RPMI7951 (cell line): ENCODE measurements around the gene GRIA2. TPM values are rescaled to one million over a fixed set of nuclear protein-coding genes. Genes with fewer than 3 reads are reported as not detected.
"Not testable (repeated sequence)": the region's sequence is repeated elsewhere in the genome, so short reads cannot be mapped to it uniquely, and the experiment has no call there.

Experiments
- DNase-seq: peaks from one replicate; pipeline ENCODE4 v3.0.0-alpha.2; 2012; ENCODE audit warnings: low read depth
- total RNA-seq: library from RNA; depleted of rRNA; stranded (reverse); fragments of >200 nt; shearing (Covaris generic); gene quantifications from 2 replicates; pipeline ENCODE4 v1.2.3, GENCODE V29; 2014

GRIA2 gene
- total RNA-seq, 1 experiment from 2014 or later, result not detected

DNA sequence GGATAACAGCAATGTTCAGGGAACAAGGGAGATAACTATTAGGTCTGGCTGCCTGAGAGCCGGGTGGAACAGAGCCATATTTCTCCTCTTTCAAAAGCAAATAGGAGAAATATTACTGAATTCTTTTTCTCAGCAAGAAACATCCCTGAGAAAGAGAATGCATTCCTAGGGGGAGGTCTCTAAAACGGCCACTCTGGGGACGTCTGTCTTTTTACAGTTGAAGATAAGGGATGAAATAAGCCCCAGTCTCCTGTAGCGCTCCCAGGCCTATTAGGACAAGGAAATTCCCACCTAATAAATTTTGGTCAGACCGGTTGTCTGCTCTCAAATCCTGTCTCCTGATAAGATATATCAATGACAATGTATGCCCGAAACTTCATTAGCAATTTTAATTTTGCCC is 37.6 kb downstream of the GRIA2 start:
- not testable (repeated sequence) for DNase-seq

DNA sequence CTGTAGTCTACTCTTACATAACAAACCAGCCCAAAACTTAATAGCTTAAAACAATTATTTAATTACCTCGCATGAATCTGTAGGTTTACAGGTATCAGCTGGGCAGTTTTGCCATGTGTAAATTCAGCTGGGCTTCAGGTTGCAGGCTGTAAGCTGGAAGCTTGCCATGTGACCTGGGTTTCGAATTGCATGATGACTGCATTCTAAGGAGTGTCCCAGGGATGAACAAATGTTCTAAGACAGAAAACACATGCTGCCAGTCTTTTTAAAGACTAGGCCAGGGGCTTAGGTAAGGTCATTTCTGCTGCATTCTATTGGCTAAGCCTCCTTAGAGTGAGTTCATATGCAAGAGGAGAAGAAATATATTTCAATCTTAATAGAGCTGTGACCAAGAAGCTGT is 44.8 kb downstream of the GRIA2 start:
- no peak for DNase-seq

DNA sequence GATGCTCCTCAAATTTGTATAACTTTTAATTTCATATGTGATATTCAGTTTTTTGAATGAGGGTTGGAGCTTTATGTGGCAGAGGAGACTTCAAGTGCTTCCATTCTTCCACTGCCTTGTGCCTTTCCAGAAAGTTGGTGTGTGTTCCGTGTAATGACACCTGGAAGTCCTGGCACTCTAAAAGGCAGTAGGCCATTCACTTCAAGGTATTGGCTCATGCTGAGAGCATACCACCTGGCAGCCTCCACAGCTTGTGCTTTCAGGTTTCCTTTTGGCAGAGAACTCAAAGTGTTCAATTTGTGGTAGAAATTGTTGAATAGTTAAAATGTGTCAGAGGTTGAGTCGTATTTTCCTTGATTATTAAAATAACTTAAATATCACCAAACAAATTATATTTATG is 49.6 kb downstream of the GRIA2 start:
- no peak for DNase-seq

GRCh38 chr4:157270552-157270951 is 50.0 kb downstream of the GRIA2 start:
- DNase-seq, result no peak

DNA sequence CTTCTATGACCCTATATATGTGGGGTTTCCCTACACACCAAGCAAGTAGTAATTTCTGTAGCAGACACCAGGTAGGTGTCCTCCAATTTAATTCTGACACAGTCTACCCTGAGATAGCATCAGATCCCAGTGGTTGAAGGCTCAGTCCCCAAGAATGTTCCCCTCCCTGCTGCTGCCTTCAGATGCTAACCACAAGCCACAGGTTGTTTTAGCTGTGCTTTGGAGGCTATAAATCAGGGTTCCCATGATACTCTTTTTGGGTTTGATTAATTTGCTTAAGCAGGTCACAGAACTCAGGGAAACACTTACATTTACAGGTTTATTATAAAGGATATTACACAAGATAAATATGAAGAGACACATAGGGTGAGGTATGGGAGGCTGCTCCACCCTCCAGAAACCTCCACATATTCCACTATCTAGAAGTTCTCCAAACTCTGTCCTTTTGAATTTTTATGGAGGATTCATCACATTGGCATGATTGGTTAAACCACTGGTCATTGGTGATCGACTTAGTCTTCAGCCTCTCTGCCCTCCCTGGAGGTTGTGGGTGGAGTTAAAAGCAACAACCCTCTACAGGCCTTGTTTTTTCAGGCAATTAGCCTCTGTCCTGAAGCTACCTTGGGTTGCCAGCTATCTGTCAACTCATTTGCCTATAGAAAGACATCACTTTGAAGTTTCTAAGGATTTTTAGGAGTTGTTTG is 50.8 kb downstream of the GRIA2 start:
- peak; percentile 47 for DNase-seq

GRCh38 chr4:157280673-157281072 is 60.1 kb downstream of the GRIA2 start:
- DNase-seq, result no peak

GRCh38 chr4:157282019-157282418 is 61.5 kb downstream of the GRIA2 start:
- DNase-seq, result no peak

DNA sequence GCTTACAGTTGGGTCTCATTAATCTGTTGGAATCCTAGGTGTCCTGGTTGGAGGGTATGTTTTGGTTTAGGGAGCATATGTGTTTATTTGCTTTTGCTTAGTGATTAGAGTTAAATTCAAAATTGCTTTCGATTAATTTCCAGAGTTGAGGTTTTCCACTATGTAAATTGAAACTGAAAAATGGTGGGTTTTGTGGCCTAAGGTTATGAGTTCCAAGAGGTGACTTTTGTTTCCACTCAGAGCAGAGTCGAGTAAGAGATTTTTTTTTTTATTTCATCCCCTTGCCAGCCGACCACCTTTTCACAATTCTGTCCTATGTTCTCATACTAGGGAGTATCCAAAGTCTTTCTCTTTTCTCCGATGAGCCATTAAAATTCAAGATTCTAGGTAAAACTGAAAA is 66.9 kb downstream of the GRIA2 start:
- DNase-seq, result no peak

DNA sequence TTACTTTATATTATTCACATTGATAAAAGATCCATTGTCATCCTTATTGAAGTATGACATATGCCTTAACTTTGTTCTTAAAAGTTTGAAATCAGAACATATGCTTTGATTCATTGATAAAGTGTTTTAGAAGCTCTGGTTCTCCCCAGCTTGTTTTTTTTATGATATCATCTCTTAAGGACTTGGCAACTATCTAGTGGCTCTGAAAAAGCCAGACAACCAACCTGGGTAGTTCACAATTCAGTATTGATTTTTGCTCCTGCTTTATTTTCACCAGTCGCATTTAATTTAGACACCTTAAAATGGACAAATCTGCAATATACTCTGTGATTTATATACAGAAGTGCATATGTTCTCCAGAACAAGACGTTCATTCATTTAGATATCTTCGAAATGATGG is 70.1 kb downstream of the GRIA2 start:
- DNase-seq, result no peak

DNA sequence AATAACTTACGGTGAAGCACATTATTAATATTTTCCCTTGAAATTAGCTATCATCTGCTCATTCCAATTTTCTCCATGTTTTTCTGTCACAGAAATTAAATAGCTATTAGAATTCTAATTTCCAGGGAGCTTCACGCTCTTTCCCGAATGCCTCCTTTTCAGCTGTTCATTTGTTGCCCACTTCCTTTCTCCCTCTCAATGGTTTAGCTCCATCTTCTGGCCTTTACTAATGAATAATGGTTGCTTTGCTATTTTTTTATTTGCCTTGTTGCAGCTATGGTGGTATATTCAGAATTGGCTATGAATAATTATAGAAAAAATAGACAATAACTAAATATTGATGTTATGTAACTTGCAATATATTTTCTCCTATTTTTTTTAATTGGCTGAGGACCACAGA is 70.5 kb downstream of the GRIA2 start:
- DNase-seq, result peak; percentile 20

DNA sequence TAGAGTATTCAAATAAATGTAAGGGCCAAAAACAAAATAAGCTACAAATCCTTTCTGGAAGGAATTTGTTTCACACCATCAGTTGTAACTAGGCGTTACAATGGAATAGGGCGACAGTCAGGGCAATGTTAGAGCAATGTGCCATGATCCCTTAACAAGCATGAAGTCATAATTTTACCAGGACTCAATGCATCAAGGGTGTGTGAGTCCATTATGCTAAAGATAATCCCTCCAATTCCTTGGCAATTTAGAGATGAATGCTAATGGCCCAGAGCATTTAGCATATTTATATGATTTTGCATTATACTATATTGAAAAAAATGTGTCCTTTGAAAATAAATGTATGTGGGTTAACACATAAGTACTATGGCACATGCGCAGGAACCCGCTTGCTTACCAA is 73.1 kb downstream of the GRIA2 start:
- no peak for DNase-seq

GRCh38 chr4:157294575-157294974 is 74.0 kb downstream of the GRIA2 start:
- DNase-seq, result no peak

GRCh38 chr4:157300701-157301100 is 80.2 kb downstream of the GRIA2 start:
- peak; percentile 9 for DNase-seq

GRCh38 chr4:157303471-157303960 is 83.0 kb downstream of the GRIA2 start:
- no peak for DNase-seq

- no peak for DNase-seq
These were observed 84.2 kb downstream of the GRIA2 start for GRCh38 chr4:157304769-157305168.

DNA sequence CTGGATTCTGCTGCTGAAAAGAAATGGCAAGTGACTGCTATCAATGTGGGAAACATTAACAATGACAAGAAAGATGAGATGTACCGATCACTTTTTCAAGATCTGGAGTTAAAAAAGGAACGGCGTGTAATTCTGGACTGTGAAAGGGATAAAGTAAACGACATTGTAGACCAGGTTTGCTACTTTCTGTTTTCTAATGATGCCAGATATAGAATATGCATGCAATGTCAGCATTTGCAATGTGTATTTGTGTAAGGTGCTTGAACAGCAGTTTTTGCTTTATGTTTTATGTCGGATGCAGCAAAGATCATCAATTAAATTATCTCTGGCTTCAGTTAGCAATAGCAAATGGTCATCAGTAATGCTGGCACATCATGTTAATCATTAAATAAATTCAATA is 92.2 kb downstream of the GRIA2 start:
- no peak for DNase-seq

- no peak for DNase-seq
These were observed 94.4 kb downstream of the GRIA2 start for GRCh38 chr4:157314906-157315305.

- DNase-seq, result no peak
These were observed 95.4 kb downstream of the GRIA2 start for GRCh38 chr4:157315968-157316367.

DNA sequence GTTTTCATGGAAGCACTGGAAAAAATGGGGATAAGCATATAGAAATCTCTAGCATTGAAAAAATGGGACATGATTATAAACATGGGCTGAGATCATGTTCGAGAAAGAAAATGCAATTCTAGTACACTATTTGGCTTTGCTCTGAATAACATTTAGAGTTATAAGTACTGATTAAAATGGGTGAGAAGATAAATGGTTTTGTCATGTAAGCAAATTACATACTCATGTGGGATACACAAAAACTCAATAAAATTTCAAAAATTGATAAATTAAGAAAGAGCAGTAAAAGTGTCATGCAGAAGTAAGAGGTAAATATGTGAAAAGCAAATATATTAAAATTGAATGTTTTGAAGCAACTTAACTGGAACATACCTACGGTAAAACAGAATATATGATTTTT is 99.6 kb downstream of the GRIA2 start:
- DNase-seq, result no peak

GRCh38 chr4:157327666-157328065 is 107.1 kb downstream of the GRIA2 start:
- no peak for DNase-seq

DNA sequence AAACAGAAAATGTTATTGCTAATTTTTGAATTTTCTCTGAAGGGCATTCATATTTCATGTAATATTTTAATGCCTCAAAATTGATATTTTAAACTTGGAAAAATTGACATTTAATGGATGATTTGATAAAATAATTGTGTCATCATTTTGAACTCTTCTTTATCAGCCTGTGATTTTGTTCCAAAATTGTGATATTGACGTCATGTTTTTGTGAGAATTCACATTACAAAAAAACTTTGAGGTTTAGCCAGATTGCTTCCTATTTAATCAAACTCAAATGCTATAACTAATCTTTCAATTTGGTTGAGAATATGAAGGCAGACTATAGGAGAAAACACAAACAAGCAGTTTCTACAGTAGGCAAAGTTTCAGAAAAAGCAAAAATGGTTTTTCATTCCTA is 137.4 kb downstream of the GRIA2 start:
- DNase-seq, result no peak

DNA sequence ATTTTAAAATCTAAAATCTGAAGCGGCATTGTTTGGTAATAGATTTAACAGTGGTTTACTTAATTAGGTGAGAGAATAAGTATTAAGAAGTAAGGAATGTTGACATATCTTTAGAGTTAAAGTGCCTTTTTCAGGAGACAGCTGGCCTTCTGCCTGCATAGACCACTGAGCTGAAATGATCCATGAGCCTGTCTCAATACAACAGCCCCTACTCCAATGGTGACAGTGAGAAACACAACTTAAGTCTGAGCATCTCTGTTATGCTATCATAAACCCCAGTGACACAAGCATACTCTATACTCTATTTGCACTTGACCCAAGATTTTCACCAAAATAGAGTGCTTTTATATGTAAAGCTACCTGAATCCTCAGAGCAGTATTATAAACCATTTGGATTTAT is 137.9 kb downstream of the GRIA2 start:
- DNase-seq, result no peak

GRCh38 chr4:157358851-157359250 is 138.3 kb downstream of the GRIA2 start:
- no peak for DNase-seq

DNA sequence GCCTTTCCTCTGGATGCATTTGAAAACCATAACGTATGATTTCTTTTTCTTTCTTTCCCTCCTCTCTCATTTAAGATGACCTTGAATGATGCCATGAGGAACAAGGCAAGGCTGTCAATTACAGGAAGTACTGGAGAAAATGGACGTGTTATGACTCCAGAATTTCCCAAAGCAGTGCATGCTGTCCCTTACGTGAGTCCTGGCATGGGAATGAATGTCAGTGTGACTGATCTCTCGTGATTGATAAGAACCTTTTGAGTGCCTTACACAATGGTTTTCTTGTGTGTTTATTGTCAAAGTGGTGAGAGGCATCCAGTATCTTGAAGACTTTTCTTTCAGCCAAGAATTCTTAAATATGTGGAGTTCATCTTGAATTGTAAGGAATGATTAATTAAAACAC is 142.8 kb downstream of the GRIA2 start:
- no peak for DNase-seq
